Stimulated activated CD8-positive, alpha-beta memory T cell treated with anti-CD3 and anti-CD28 coated beads, Interleukin-15, amount 100 ng/mL, for 1 hour (primary cell): ENCODE results near the gene RPS26.
"Not testable (repeated sequence)": the region's sequence is repeated elsewhere in the genome, so short reads cannot be mapped to it uniquely, and the experiment has no call there.

Source experiments
- DNase-seq: peaks from one replicate; pipeline ENCODE4 v3.0.0-alpha.2; 2020; ENCODE audit warnings: low read depth

Gene RPS26

DNA sequence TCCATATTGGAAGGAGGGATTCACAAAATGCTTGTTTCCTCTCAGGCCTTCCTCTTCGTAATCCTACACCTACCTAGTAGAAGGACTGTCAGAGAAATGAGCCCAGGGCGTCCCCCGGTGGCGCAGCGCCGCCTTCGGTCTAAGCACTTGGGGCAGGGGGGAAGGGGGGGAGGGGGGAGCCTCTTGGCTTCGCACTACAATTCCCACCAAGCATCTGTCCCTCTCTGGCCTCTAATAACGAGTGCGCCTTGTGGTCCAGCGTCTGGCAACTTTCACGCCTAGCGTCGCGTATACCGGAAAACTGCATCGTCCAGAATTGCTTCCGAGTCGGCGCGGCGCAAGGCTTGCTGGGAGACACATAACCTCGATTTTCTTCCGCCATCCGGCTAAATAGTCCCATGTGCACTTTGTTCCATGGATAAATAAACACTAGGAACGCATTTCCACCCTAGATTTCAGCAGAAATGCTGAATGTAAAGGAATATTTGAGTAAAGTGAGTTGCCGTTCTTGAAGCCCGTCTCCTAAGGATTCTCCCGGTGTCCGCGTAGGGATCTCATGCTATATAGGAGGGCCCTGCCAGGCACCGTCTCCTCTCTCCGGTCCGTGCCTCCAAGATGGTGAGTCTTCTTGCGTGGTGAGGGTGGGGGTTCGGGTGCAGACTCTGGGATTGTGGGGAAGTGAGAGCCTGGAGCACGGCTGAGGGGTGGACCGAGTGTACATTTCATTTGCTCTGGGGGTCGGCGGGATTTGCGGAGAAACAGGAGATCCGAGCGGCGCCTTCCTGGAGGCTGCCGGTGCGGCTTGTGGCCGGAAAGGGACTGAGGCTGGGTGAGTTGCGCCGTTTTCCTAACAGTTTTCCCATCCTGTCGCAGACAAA is at the start of gene RPS26:
Gene RPS26, plus strand, starts transcription at position 367 of the 878 bp plus-strand sequence. Its CDS starts 249 bp downstream, at position 616.
- DNase-seq: peak; percentile 80

DNA sequence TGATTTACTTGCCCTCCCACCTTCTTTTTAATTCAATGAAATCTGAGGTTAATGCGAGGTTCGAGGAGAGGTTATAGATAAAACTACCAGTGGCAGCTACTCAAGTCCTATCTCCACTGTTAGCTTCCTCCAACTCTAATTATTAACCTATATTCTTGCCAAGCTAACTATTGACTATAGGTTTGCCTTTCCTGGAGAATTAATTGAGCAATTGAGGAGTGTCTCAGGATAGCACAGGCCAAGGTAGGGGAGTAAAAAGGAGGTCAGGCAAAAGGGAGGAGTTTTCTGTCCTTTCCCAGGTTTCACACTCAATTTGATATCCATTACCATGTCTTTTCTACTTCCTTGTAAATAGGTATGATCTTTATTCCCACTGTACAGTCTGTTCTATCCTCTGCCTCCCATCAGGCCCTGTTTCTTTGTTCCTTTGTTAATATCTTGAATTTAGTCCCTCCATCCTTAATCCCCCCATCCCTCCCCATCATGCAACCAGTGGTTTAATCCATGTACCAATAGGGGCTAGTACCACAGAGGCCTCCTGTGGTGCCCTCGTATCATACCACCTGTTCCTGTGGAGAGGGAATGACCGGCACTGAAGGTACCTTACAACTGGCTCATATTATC is 48.4 kb upstream of the RPS26 start:
- no peak for DNase-seq

DNA sequence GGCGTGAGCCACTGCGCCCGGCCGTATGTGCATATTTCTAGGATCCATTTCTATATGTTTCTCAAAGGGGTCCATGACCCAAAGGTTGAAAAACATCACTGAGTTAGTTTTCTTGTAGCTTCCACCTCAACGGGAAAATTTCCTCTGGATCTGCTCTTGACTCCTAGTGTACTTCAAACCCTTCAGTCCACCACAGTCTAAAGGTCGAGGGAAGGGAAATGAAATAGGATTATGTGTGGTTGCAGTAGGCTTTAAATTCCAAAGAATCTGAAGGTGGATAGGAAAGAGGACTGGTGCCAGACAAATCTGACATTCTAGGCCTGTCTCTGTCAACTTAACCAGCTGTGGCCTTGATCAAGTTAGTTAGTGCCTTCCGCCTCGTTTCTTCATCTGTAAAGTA is 46.4 kb upstream of the RPS26 start:
- no peak for DNase-seq

DNA sequence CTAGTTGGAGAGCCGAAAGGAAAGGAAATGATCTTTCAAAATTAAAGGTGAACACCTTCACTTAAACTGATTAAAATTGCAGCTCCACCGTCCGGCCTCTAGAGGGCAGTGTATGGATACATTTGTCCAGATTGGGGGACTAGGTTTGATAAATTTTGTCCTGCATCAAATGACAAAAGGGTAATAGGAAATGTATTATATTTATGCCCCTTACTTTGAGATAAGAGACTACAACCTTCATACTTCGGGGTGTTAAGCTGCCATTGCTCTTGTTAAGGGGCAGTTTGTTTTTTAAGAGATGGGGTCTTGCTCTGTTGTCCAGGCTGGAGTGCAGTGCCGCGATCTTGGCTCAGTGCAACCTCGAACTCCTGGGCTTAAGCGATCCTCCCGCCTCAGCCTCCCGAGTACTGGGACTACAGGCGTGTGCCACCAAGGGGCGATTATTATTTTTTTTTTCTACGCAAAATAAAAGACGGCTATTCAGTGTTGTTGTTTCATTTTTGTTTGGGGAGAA is 45.5 kb upstream of the RPS26 start:
- peak; percentile 45 for DNase-seq

DNA sequence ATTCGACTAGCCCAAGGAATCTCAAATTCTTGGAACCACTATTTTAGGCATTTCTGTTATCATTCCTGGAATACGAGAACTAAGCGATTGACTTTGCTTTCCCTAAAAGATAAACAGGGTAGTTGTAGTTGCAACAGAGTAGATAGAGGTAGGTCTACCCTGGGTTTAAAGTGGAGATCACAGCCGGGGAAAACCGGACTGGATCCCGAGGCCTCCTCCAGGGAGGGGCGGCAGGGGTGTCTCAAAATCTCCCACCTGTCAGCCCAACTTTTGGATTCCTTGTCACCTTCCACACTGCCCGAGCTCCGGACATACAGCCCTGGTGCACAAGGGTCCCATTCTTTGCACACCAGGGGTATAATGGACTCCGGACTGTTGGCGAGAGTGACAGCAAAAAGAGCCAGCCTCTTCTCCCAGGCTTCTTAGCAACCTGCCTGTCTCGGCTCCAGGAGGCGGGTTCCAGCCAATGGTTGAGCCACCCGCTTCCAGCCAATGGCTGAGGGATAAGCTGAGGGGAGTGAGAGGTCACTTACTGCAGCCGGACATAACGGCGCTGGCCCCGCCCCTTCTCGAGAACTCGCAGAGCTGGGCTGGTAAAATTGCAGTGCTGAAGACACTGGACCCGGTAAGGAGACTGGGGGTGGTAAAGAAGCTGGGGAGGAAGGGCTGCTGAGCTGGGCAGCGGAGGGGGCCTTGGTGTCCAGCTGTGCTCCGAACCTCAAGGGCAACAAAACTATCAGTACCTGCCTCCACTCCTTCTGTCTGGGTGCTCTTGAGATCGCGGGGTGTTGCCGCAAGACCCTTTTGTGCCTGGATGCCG is 44.8 kb upstream of the RPS26 start, which contains the start of gene SUOX:
Gene SUOX, plus strand, starts transcription at position 562 of the 820 bp plus-strand sequence. CDS start 4,946 bp downstream, outside the sequence.
- DNase-seq: no peak

DNA sequence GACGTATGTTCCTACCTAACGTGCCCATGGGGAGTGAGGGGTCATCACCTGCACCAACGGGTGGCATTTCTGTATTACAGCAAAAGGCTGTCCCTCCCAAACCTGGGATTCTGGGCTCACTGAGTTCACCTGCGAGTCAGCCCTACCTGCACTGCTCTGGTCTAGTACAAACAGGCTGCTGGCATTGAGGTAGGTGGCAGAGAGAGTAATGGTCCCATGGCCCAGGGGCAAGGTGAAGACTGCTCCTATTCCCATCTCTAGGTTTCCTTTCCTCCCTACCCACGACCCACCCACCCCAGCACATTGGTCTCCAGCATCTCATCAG is 44.2 kb upstream of the RPS26 start:
- no peak for DNase-seq

DNA sequence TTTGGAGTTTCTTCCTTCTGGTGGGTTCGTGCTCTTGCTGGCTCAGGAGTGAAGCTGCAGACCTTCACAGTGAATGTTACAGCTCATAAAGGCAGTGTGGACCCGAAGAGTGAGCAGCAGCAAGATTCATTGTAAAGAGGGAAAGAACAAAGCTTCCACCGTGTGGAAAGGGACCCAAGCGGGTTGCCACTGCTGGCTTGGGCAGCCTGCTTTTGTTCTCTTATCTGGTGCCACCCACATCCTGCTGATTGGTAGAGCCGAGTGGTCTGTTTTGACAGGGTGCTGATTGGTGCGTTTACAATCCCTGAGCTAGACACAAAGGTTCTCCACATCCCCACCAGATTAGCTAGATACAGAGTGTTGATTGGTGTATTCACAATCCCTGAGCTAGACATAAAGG is 42.2 kb upstream of the RPS26 start:
- not testable (repeated sequence) for DNase-seq

DNA sequence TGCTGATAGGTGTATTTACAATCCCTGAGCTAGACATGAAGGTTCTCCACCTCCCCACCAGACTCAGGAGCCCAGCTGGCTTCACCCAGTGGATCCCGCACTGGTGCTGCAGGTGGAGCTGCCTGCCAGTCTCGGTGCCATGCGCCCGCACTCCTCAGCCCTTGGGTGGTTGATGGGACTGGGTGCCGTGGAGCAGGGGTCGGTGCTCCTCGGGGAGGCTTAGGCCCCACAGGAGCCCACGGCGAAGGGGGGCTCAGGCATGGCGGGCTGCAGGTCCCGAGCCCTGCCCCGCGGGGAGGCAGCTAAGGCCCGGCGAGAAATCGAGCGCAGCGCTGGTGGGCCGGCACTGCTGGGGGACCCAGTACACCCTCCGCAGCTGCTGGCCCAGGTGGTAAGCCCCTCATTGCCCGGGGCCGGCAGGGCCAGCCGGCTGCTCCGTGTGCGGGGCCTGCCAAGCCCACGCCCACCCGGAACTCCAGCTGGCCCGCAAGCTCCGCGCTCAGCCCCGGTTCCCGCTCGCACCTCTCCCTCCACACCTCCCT is 41.6 kb upstream of the RPS26 start:
- DNase-seq: not testable (repeated sequence)

DNA sequence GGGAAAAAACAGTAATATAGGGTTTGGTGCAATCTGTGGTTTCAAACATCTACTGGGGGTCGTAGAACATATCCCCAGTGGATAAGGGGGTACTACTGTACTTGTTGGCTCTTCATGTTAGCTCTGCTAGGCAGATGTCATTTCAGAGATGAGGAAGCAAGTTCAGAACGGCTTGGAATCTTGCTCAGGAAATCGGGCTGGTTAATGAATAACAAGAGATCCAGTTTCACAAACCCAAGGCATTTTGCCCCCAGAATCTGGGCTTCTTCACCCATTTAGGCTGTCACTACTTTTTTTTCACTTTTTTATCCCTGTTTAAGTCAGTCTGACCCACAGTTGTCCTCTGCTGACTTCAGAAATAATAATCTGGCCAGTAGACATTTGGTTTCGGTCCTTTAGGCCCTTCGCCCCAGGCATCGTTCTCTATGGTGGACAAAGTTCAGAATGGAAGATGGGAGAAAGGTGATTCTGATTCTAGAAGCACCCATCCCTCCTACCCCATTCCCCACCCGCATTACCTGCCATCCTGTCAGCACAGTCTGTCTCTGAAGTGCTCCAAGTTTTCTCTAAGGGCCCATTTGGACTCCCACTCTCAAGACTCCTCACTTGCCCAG is 40.1 kb upstream of the RPS26 start:
- DNase-seq: no peak

DNA sequence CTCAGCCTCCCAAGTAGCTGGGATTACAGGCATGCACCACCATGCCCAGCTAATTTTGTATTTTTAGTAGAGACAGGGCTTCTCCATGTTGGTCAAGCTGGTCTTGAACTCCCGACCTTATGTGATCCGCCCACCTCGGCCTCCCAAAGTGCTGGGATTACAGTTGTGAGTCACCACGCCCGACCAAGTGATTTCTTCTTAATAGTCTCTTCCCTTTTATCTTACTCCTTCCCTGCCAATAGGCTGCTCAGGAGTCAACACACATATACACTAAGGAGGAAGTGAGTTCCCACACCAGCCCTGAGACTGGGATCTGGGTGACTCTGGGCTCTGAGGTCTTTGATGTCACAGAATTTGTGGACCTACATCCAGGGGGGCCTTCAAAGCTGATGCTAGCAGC is 38.3 kb upstream of the RPS26 start:
- DNase-seq: not testable (repeated sequence)

DNA sequence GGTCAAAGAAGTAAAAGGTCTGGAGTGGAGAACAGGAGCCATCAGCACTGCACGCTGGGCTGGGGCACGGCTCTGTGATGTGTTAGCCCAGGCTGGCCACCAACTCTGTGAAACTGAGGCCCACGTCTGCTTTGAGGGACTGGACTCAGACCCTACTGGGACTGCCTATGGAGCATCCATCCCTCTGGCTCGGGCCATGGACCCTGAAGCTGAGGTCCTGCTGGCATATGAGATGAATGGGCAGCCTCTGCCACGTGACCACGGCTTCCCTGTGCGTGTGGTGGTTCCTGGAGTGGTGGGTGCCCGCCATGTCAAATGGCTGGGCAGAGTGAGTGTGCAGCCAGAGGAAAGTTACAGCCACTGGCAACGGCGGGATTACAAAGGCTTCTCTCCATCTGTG is 37.5 kb upstream of the RPS26 start:
- DNase-seq: no peak

DNA sequence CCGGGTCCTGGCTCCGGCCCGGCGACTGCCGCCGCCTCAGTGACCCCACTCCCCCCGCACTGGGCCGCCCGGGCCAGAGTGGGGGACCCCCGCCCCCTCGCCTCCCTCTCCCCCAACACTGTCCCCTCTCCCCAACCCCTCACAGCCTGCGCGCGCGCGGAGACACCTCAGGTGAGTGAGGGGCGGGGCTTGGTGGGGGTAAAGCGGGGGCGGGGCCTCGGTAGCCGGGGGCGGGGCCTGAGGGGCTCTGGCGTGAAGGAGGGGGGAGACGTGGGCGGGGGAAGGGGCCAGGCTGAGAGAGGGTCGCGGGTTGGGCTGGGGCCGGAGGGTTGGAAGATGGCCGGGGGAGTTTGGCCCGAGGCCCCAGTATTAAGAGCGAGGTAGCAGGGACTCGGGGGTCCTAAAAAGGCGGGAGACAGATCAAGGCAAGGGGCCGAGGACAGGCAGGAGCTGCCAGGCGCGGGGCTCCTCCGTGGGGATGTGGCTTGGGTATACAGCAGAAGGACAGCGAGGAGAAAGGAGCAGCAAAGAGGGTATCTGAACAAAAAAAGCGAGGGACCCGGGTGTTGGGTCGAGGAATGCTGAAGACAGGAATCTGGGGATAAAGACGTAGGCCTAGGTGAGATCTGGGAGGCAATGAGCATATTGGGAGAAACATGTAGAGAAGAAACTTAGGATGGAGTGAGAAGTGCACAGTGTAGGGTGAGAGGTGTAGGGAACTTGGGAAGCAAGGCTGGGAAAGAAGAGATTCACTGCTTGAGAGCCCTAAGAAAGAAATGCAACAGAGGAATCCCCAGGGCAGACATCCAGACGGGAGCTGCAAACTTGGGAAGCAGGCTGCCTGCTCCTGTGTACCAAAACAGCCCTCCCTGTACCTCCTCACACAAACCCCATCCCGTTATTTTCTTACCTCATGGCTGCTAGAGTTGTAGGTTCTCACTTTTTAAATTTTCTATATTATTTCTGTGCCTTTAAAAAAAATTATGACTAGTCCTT is 33.9 kb upstream of the RPS26 start:
- peak; percentile 45 for DNase-seq

DNA sequence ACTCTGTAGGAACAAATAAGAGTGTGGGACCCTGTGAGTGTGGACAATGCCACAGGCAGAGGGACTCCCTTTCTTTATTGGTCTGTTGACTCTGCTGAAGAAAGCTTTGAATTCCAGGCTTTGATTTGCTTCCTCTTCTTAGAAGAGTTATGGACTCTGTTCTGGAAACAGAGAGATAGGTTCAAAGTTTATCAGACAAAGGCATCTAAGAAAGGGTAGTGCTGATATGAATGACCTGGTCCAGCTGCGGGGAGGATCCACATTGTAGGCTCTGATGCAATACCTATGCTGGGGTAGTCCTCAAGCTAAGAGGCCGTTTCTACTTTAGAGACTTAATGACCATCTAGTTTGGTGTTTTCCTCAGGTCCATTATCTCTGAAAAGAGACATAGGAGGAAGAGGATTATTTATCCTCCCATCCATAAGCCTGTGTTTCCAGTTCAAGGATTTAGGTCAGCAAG is 31.6 kb upstream of the RPS26 start:
- no peak for DNase-seq

DNA sequence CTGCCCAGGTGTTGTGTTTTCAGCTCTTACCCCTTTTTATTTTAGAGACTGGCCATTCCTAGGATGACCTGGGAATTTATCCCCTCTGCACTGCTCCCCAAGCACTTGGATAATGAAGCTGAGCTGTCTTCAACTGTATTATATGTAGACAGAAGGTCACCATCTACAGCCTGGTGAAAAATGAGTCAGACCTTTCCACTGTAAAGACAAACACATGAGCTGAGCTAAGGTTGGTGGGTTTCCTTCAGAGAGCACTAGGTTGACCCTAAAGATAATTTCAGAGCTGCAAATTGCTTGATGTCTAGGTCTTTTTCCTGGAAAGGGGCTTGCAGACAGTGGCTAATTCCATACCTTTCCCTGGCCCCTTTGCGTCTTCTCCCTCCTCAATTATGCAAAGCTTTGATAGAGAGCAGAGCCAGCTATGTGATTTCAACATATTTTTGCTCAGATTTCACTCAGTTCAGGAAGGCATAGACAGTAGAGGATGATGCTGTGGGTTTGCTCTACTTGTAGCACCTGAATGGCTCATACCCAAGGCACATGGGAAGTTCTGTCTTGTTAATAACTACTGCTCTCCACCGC is 30.1 kb upstream of the RPS26 start:
- DNase-seq: no peak

DNA sequence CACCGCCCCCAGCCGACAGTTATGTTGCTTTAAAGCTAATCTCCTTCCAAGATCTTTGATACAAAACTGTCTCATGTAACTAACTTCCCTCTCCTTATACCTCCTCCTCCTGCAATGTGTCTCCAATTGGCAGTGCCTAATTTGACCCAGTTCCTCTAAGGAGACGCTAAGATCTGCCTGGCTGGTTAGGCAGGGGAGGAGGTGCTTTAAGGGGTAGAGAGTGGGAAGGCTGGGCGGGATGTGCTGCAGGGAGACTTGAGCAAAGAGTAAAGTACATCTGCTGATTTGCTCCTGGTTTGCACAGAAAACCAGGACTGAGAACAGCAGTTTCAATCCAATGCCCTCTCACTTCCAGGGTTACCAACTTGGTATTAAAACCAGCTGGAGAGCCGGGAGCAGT is 28.2 kb upstream of the RPS26 start:
- no peak for DNase-seq

DNA sequence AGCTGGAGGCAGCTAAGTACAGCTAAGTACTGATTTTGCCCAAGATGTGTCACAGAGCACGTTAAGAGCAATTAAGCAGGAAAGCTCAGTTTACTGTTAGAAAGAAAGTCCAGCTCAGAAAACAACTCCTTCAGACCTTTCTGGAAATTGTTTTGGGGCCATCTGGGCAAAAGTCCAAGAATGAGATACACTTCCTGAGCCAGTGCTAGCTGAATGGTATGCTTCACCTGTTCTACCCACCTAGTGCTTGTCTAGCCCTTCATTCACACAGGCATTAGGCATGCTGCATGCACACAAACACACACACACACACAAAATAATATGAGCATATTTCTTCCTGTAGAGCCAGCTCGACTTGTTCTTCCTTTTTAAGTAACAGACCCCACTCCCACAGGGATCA is 27.5 kb upstream of the RPS26 start:
- DNase-seq: no peak

DNA sequence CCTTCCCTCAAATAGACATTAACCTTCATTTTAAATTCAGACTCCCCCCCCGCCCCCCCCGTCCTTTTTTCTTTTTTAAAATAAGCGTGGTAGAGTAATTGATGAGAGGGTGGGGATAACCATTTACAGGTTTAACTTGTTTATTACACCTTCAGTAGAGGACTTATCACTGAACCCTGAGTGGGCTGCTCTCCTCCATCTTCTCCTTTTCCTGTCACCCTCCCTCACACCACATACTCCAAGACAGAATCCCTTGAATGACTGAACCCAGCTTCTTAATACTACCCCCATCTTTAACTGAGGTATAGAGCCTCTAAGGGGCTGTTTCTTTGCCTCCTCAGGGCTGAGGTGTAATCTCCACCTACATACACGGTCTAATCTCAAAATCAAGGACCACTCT is 24.5 kb upstream of the RPS26 start:
- DNase-seq: no peak

DNA sequence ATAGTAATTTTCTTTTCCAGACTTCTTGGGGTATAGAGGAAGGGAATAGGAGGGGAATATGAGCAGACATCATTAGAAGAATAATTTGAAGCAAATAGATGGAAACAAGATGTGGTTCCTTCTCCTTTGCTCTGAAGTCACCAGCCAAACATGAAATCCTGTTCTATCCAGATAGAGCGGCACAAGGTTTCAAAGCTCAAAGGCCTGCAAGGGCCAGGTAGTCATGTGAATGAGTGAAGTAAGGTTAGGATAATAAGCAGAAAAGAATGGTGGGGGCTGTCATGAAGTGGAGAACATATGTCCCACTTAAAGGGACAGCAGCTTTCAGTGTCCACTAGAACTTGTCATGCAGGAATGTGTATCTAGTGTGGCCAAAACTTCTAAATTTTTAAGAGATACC is 23.4 kb upstream of the RPS26 start:
- DNase-seq: no peak

DNA sequence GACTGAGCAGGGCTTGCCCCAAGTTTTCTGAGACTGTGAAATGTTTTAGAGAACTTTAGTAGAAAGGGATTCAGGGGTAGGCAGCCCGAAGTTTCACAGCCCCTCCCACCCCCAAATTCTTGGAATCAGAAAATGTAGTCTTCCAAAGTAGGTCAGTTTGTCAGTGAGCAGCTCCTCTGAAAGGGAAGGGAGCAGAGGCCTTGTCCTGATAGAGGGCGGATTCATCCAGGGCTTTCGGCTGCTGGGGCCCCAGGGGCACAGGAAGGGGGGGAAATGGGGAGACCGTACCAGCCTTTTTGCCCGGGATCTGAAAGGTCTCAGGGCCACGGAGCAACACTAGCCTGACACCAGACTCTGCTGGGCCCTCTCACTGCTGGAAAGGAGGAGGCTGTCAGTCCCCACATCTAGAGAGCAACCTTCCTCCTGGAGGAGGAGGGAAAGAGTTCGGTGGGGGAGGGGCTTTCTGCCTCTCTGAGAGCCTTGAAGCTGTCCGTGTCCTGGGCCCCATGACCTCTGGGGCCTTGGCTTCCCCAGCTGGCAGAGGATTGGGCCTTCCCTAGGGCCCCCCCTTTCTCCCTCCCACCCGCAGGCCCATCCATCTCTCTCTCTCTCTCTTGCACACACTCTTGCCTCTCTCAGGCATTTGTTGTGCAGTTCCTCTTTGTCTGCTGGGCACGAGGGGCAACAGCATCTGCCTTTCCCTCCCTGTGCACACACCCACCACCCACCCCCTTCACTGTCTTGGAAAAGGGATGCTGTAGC is 21.1 kb upstream of the RPS26 start, which contains the start of gene IKZF4:
Gene IKZF4, plus strand, starts transcription at position 621 of the 762 bp plus-strand sequence. CDS start 451 bp downstream, outside the sequence.
- DNase-seq: no peak
